Erythroblast (primary cell): Measurements from ENCODE around the gene RGL4.

Source experiments
- GATA1 ChIP-seq: IDR thresholded peaks from 2 replicates; pipeline ENCODE4 v1.6.1; 2011; ENCODE audit warnings: low read depth, mild to moderate bottlenecking, control low read depth, low read length, moderate library complexity
- POLR2A ChIP-seq: IDR thresholded peaks from 2 replicates; pipeline ENCODE4 v1.6.1; 2011; ENCODE audit warnings: mild to moderate bottlenecking, low read length

DNA sequence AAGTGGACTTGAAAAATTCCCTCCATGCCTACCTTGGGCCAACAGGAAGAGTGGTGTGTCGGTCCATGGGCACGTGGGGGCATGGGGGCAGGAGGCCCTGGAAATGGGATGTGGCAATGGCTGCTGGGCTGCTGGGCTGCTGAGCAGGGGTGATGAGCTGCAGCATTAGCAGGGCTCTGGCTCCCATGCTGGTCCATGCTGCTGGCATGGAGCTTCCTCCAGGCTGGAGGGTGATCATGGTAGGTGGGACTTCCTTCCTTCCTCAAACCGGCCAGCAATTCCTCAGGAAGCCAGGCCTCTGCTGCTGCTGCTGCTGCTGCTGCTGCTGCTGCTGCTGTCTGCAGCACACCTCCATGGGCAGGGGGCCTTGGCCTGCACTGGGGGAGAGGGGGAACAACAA is 4.3 kb downstream of the RGL4 start:
- TF ChIP-seq POLR2A (no peak), GATA1 (no peak)
